HG02588 (cell line): ENCODE data around the gene AKAP17A.
A peak's percentile ranks its signal among the peaks of the same experiment; 100 is the strongest.

Experiments
- ATAC-seq: cut with Tn5 transposase; IDR thresholded peaks from one replicate; pipeline ENCODE4 v1.9.1; 2021; ENCODE audit warnings: mild to moderate bottlenecking, moderate library complexity; ENCODE audit not compliant: unreplicated experiment

AKAP17A gene

DNA sequence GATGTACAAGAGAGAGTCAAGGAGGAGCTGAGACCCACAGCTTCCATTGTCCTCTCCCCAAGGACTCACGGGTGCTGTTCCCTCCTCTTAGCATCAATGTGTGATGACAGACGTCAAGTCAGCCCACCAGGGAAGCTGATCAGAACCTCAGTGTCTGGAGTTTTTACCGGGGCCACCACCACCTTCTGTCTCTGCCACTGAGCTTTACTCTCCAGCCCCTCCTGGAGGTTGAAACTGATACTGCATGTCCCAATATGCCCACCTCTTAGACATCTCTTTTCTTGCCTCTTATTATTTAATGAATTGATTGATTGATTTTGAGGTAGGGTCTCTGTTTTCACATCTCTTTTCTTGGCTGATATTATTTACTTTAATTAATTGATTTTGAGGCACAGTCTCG lies 10.3 kb upstream of the AKAP17A start:
- ATAC-seq: no peak

DNA sequence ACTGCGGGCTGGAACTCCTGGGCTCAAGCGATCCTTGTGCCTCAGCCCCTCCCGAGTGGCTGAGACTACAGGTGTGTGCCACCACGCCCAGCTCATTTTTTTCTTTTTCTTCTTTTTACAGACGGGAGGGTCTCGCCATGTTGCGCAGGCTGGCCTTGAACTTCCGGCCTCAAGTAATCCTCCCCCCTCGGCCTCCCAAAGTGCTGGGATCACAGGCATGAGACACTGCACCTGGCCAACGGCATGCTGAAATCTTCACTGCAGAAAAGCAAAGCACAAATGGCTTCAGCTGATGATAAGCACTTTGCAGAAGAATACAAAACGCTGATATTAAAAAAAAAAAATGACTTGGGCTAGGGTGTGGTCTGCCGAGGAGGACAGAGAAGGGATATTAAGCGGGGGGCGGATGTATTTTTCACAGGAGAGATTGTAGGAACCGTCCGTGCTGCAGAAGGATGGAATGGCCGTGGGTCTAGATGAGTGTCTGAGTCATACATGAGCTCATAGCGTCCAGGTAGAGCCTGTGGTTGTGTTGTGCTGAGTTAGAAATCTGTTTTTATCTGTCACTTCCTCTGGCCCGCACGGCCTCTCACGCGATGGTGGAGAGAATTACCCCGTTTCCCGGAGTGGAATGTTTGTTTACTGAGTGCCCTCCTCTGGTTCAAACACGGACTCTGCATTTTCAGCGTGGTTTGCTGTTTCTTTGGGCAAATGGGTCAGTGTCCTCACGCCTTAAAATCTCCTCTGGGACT lies 8.5 kb upstream of the AKAP17A start:
- ATAC-seq: peak; percentile 77

DNA sequence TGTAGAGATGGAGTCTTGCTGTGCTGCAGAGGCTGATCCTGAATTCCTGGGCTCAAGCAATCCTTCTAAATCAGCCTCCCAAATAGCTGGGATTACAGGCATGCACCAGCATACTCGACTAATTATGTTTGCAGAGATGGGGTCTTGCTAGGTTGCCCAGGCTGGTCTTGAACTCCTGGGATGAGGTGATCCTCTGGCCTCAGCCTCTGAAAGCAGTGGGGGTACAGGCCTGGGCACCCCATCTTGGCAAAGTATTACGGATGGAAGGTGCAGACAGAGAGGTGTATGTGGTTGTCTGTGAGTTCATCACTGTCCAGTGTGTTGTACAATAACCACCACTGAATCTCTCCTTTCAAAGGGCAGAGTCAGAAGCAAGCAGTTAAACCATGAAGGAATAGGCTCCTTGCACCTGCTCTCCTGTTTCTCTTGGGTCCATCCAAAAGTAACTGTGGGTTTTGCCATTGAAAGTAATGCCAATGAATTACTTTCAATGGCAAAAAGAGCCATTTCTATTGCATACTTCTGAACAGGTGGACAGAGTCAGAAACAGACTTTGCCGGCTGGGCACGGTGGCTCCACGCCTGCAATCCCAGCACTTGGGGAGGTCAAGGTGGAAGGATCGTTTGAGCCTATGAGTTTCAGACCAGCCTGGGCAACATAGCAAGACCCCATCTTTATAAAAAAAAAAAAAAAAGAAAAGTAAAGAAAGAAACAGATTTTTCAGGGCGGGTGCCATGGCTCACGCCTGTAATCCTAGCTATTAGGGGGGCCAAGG lies 7.0 kb upstream of the AKAP17A start:
- no peak for ATAC-seq

DNA sequence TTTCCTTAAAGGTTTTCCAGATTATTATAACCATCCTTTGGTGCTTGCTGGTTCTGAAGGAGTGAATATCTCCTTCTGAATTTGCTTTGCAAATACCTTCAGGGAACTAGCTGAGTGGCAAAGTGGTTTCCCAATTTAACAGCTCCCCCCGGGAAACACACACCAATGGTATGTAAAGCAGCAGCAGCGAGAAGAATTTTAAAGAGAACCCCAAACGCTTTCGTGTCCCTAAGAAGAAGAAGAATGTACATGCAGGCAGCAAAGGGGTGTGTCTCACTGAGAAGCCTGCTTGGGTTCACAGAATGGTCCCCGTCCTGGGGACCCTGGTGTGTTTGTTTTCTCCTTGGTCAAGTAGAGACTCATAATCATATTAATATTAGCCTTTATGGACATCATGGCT lies 4.2 kb upstream of the AKAP17A start:
- no peak for ATAC-seq

DNA sequence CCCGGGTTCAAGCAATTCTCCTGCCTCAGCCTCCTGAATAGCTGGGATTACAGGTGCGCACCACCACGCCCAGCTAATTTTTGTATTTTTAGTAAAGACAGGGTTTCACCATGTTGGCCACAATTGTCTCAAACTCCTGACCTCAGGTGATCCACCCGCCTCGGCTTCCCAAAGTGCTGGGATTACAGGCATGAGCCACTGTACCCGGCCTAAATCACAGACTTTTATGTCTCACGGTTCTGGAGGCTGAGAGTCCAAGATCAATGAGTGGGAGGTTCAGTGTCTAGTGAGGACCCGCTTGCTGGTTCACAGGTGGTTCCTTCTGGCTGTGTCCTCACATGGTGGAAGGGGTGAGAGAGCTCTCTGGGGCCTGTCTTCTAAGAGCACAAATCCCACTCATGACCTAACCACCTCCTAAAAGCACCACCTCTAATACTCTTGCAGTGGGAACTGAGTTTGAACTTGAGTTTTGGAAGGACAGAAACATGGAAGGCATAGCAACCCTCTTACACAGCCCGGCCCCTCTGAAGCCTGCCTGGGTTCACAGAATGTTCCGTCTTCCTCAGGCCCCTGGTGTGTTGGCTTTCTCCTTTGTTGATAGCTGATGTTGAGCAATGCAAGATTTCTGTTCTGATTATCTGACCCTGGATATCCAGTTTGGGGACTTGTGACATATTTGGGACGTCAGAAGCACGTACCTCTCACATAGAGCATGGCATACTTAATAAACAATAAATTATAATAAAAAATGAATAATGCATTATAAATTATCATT lies 1.9 kb upstream of the AKAP17A start:
- no peak for ATAC-seq

DNA sequence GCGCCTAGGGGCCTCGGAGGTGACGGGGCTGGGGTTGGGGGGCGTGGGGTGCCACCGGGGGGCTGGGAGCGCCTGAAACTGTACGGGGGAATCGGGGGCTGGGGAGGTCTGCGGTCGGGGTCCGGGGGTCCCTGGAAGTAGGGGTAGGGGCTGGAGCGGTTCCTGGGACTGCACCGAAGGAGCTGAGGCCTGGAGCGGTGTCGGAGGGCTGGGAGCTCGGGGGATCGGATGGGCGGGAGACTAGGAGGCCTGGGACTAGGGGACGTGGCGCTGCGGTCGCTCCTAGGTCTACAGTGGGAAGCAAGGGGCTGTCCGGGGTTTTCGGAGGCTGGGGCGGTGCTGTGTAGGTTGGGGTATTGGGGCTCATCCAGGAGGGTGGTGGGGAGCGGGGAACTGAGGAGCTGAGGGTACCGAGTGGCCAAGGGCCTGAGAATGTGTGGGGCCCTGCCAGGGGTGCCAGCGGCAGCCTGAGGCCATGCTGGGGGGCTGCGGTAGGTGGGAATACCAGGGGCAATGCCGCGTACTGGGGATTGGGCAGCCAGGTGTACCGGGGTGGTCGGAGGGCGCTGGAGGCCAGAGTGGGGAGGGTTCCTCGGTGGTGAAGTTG lies 562 bp downstream of the AKAP17A start:
- no peak for ATAC-seq

DNA sequence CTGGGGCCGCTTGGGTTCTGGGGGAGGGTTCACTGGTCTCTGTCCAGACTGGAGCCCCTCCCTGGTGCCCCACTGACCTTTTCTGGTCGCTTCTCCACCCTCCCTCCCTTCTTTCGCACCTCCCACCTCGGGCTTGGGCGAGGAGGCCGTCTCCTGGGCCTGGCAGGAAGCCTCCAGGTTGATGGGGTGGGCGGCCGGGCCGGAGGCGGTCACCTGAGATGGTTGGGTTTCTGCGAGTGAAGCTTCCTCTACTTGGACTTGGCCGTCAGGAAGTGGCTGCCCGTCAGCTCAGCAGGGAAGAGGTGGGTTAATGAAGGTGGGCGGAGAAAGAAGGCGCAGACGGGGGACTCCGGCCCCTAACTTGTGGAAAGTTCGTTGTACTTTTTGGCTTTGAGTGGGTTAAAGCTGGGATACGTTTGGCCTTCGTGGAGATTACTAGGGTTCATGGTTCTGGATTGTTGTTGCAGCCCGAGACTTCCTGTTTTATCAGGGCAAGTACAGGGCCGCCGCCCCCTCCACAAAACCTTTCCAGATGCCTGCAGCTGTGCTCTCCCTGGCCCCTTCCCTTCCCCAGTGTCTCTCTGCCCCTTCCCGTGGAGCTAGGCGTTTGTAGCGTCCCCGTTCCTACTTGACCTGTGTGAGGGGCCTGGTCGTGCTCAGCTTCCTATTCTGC lies 1.2 kb downstream of the AKAP17A start:
- ATAC-seq: peak; percentile 35

- ATAC-seq: no peak
These were observed 2.2 kb downstream of the AKAP17A start for GRCh38 chrX:1593286-1594271.

DNA sequence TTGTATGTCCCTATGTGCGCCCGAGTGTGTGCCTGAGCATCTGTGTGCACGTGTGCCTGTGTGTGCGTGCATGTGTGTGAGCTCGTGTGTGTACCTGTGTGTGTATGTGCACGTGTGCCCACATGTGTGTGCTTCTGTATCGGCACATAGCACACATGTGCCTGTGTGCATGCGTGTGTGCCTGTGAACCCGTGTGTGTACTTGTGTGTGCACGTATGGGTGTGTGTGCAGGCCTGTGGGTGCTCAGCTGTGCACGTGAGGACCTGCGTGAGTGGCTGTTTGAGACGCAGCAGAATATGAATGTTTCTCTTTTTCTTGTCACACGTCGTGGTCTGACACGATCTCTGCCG lies 4.3 kb downstream of the AKAP17A start:
- no peak for ATAC-seq

DNA sequence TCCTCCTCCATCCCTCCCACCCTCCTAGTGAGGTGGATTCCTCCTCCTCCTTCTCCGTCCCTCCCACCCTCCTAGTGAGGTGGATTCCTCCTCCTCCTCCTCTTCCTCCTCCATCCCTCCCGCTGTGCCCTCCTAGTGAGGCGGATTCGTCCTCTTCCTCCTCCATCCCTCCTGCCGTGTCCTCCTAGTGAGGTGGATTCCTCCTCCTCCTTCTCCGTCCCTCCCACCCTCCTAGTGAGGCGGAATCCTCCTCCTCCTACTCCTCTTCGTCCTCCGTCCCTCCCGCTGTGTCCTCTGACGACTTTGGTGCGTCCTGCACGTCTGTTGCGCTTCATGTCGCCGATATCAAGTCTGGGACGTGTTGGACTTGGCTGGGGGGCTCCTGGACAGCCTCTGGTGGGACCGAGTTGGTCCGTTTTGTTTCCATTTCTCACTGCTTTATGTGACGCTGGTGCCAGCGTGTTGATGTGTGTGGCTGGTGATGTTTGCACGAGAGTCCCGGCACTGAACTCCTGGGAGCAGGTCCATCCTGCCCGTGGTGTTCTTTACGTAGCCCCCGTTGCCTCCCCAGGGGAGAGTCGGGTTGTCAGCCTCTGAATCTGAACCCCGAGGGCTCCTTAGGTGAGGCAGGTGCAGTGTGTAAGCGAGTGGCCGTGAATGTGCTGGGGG lies 5.4 kb downstream of the AKAP17A start:
- no peak for ATAC-seq

GRCh38 chrX:1597345-1598020 lies 6.1 kb downstream of the AKAP17A start:
- no peak for ATAC-seq

- ATAC-seq: peak; percentile 55
These were observed 6.8 kb downstream of the AKAP17A start for GRCh38 chrX:1598021-1598875.

DNA sequence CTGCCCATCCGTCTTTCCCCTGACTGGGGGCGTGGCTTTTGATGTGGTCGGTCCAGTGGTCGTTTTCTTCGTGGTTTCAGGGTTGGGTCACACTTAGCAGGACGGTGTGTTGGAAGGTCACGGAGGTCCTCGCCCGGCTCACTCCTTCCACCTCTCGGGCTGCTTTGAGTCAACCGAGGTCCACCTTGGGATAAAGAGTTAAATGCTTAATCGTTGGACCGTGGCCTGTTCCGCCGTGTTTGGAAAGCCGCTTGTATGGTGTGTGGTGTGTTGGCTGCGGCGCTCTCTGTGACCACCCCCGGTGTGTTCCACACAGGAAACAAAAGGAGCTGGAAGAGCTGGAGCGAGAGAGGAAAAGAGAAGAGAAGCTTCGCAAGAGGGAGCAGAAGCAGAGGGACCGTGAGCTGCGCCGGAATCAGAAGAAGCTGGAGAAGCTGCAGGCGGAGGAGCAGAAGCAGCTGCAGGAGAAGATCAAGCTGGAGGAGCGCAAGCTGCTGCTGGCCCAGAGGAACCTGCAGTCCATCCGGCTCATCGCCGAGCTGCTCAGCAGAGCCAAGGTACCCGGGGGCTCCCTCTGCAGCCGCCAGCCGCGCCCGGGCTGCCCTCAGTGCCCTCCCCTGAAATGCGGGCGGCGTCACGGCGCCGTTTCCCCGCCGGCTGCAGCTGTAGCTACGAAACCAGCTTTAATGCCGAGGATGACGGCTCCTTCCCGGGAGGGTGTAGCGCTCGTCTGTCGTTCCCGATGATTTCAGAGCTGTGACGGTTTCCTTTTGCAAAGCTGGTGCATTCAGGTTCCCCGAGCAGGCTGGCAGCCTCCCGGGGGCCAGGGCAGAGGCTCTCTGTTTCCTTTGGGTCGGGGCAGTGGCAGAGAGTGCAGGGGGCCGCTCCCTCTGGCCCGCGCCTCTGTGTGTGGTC lies 7.7 kb downstream of the AKAP17A start:
- ATAC-seq: no peak

DNA sequence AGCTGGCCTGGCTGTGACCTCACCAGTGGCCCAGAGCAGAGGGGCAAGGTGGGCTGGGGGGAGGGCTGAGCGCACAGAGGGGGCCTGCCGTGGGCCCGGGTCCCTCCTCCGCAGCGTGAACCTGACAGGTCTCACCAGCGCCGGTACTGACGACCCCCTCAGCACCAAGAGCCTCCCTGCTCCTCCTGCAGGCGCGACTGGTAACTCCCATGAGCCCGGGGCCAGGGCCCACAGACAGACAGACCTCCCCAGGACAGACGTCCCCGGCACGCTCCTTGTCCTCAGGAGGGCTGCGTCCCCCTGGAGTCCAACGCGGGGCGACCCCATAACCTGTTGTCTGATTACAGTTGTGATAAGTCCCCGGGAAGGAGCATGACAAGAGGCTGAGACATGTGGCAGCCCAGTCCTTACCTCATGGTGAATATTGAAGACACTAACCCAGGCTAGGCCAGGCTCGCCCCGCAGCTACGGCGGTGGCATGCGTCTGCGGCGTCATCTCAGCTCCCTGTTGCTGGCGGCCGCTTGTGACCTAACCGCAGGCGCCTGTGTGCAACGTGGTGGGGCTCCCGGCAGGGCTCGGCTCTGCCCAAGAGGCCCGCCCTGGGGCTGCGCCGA lies 8.5 kb downstream of the AKAP17A start:
- ATAC-seq: no peak

- ATAC-seq: no peak
These were observed 9.1 kb downstream of the AKAP17A start for GRCh38 chrX:1600406-1601050.
